Testis (tissue), 3 donors: Measurements from ENCODE around the gene ZNF135. TPM values are rescaled to one million over a fixed set of nuclear protein-coding genes. Genes with fewer than 3 reads are reported as not detected.
A peak's percentile ranks its signal among the peaks of the same experiment; 100 is the strongest.

ENCODE experiments used
- DNase-seq: peaks from one replicate; pipeline ENCODE4 v3.0.0-alpha.2; 2019
- H3K27ac ChIP-seq, 2 donors: fragments of 200-600 bp; sonication (generic); one replicate each; pipeline ENCODE4 v1.5.1; 2019
- H3K27me3 ChIP-seq: fragments of 200-600 bp; sonication (generic); one replicate; pipeline ENCODE4 v1.5.1; 2019
- H3K36me3 ChIP-seq: fragments of 200-600 bp; sonication (generic); one replicate; pipeline ENCODE4 v1.5.1; 2017; ENCODE audit warnings: low read depth; ENCODE audit errors: missing control alignments
- H3K4me1 ChIP-seq: fragments of 200-600 bp; sonication (generic); one replicate; pipeline ENCODE4 v1.5.1; 2019
- H3K4me3 ChIP-seq, 2 donors: fragments of 200-600 bp; sonication (generic); one replicate each; pipeline ENCODE4 v1.5.1; 2017 to 2019
- H3K9me3 ChIP-seq: fragments of 200-600 bp; sonication (generic); one replicate; pipeline ENCODE4 v1.5.1; 2017
- CTCF ChIP-seq, 3 experiments: fragments of 450-650 bp in 2 of 3; fragments of 200-600 bp in 1 of 3; sonication (generic) in 1 of 3; IDR thresholded peaks; one replicate each; pipeline ENCODE4 v1.5.1; 2016 to 2019; ENCODE audit warnings: antibody characterized with exemption in 3 of 3, mild to moderate bottlenecking in 2 of 3, moderate library complexity in 1 of 3
- POLR2A ChIP-seq: fragments of 450-650 bp; IDR thresholded peaks from one replicate; pipeline ENCODE4 v1.6.1; 2017; ENCODE audit warnings: antibody characterized with exemption, mild to moderate bottlenecking, moderate library complexity
- WGBS, 2 donors: methylation state at CpG; one replicate each; pipeline ENCODE4 v1.1.5; 2018; 5-methylcytosine and 5-hydroxymethylcytosine counted together
- intact Hi-C: fragments of 100-400 bp; cut with DNase I; formaldehyde crosslinking; loops from one replicate; pipeline ENCODE4 v1.15.1; 2023; ENCODE audit warnings: low total_unique reads
- polyA plus RNA-seq: library from polyadenylated mRNA; stranded (reverse); fragments of 350-450 nt; fragmentation: Illumina TruSeq; extraction: RNeasy Lipid Tissue Mini Kit (QIAGEN cat#74804); gene quantifications from one replicate; pipeline ENCODE4 v1.2.3, GENCODE V29; 2014; ENCODE audit warnings: low read depth, low replicate concordance; ENCODE audit not compliant: insufficient read depth
- total RNA-seq, 2 donors: library from RNA; depleted of rRNA; stranded (reverse); fragments of >200 nt; gene quantifications; one replicate each; pipeline ENCODE4 v1.2.3, GENCODE V29; 2016

The ZNF135 gene
- total and polyA plus RNA-seq, 3 donors from 2014 or later, result 14.5 to 33.7 (median 19.1) TPM

DNA sequence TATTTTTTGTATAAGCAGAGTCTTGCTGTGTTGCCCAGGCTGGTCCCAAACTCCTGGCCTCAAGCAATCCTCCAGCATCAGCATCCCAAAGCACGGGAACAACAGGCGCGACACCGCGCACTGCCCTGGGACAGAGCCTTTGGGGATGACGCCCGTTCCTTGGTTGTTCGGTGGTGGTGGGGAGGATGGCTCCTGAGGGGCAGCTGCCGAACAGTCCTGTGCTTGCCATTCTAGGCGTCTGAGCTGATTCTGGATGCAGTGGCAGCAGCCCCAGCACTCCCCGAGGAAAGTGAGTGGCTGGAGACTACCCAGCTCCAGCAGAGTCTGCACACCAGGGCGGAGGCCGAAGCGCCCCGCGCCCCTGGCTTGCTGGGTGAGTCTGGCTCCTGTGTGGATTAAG is 6.8 kb upstream of the ZNF135 start:
- no peak overlapping the region for H3K27ac ChIP-seq
- no peaks in the 10 kb centered on the region for H3K9me3 ChIP-seq
- no peak for TF ChIP-seq POLR2A
- TF ChIP-seq CTCF (IDR thresholded peaks at IDR 0.05), result no peak
- H3K27me3 ChIP-seq, result no peaks in the 10 kb centered on the region
- no peaks in the 10 kb centered on the region for H3K4me1 ChIP-seq
- intact Hi-C loops, result no loop called here
- no peaks in the 10 kb centered on the region for H3K36me3 ChIP-seq
- WGBS, 2 donors, result 95% methylated on average over 8 to 16 of the region's 16 CpGs
- DNase-seq, result no peak
- H3K4me3 ChIP-seq, result no peak overlapping the region

- no peaks in the 10 kb centered on the region for H3K9me3 ChIP-seq
Observed at GRCh38 chr19:58053480-58054156, 5.5 kb upstream of the ZNF135 start.

GRCh38 chr19:58054901-58055874 is 3.9 kb upstream of the ZNF135 start:
- intact Hi-C loops, result no loop called here

More at GRCh38 chr19:58053480-58054156, 5.5 kb upstream of the ZNF135 start:
- H3K27me3 ChIP-seq, result no peaks in the 10 kb centered on the region
- H3K36me3 ChIP-seq, result no peaks in the 10 kb centered on the region
- no peak for TF ChIP-seq CTCF (IDR thresholded peaks at IDR 0.05)
- TF ChIP-seq POLR2A, result no peak
- WGBS, 2 donors, result 93 to 95% methylated on average over 9 to 30 of the region's 30 CpGs
- no peaks in the 10 kb centered on the region for H3K4me1 ChIP-seq
- intact Hi-C loops, result no loop called here
- no peak overlapping the region for H3K4me3 ChIP-seq
- no peak for DNase-seq
- no peak overlapping the region for H3K27ac ChIP-seq

DNA sequence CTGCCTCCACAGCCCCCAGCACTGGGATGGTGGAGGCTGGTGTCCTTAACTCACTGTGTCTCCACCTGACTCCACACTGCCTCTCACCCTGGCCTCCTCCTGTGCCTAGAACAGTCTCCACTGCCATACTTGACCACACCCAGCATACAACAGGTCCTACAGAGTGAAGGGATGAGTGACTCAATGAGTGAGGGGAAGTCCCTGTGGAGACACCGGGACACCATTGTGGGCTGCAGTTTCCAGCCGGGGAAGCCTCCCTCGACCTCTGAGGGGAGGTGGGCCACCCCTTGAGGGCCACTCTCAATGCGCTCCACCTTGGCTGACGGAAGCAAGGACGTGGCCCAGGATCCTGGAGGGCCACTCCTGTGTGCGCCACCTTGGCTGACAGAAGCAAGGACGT is 2.8 kb upstream of the ZNF135 start:
- 86 to 95% methylated on average over 1 to 8 of the region's 8 CpGs for WGBS, 2 donors
- DNase-seq, result no peak
- no peak for TF ChIP-seq CTCF (IDR thresholded peaks at IDR 0.05)
- H3K9me3 ChIP-seq, result no peaks in the 10 kb centered on the region
- peaks cover 8% of the 10 kb centered on the region for H3K4me1 ChIP-seq
- no peak overlapping the region for H3K27ac ChIP-seq
- intact Hi-C loops, result no loop called here
- H3K27me3 ChIP-seq, result no peaks in the 10 kb centered on the region
- no peaks in the 10 kb centered on the region for H3K36me3 ChIP-seq
- no peak overlapping the region for H3K4me3 ChIP-seq

More at GRCh38 chr19:58054901-58055874, 3.9 kb upstream of the ZNF135 start:
- WGBS, 2 donors, result 37 to 39% methylated on average over 36 to 37 of the region's 37 CpGs
- Histone ChIP-seq H3K9me3 (no peaks in the 10 kb centered on the region), H3K27ac (peak overlapping the region; percentile 53), H3K4me1 (peaks cover 8% of the 10 kb centered on the region), H3K27me3 (no peaks in the 10 kb centered on the region), H3K36me3 (no peaks in the 10 kb centered on the region), H3K4me3 (peak overlapping the region; percentile 34 to 54)
- TF ChIP-seq CTCF (IDR thresholded peaks at IDR 0.05), result no peak
- DNase-seq, result peak; percentile 67
